CD14-positive monocyte (primary cell): ENCODE measurements around the gene ALDH1B1. TPM values are rescaled to one million over a fixed set of nuclear protein-coding genes. Genes with fewer than 3 reads are reported as not detected.

Experiments
- DNase-seq, 3 donors: peaks; one replicate each; pipeline ENCODE4 v3.0.0-alpha.2; 2011 to 2022
- H2AFZ ChIP-seq: 2 replicates; pipeline ENCODE4 v1.6.0; 2012; ENCODE audit warnings: mild to moderate bottlenecking, low read depth, low read length, inconsistent platforms; ENCODE audit not compliant: insufficient read depth, poor library complexity, severe bottlenecking
- H3K27ac ChIP-seq, 2 donors: 1 replicate in 1 of 2; 2 replicates in 1 of 2; pipeline ENCODE4 v1.5.1; 2012 to 2013; ENCODE audit warnings: low read length in 2 of 2, control low read depth in 1 of 2, inconsistent platforms in 1 of 2, low read depth in 1 of 2, mild to moderate bottlenecking in 1 of 2
- H3K27me3 ChIP-seq, 2 donors: one replicate each; pipeline versions ENCODE4 v1.6.0 to v1.6.1; 2011 to 2013; ENCODE audit warnings: low read length in 2 of 2; ENCODE audit not compliant: control insufficient read depth in 2 of 2, insufficient read depth in 2 of 2
- H3K36me3 ChIP-seq, 2 donors: replicated peaks in 1 of 2; 1 replicate in 1 of 2; 2 replicates in 1 of 2; pipeline versions ENCODE4 v1.5.1 to v1.6.1; 2012 to 2013; ENCODE audit warnings: low read length in 2 of 2, control low read depth in 1 of 2, inconsistent platforms in 1 of 2, mild to moderate bottlenecking in 1 of 2; ENCODE audit not compliant: insufficient read depth in 2 of 2, control insufficient read depth in 1 of 2
- H3K4me1 ChIP-seq, 2 donors: 1 replicate in 1 of 2; 2 replicates in 1 of 2; pipeline versions ENCODE4 v1.5.1 to v1.6.1; 2012 to 2013; ENCODE audit warnings: low read length in 2 of 2, control low read depth in 1 of 2, inconsistent platforms in 1 of 2, mild to moderate bottlenecking in 1 of 2, moderate library complexity in 1 of 2; ENCODE audit not compliant: insufficient read depth in 2 of 2, control insufficient read depth in 1 of 2
- H3K4me2 ChIP-seq: replicated peaks from 2 replicates; pipeline ENCODE3; 2012; ENCODE audit warnings: low read length, moderate library complexity, mild to moderate bottlenecking; ENCODE audit not compliant: poor library complexity, severe bottlenecking; ENCODE audit errors: extremely low read depth
- H3K4me3 ChIP-seq, 3 experiments: fragments of 200-600 bp in 1 of 3; sonication (generic) in 1 of 3; replicated peaks in 1 of 3; 1 replicate in 2 of 3; 2 replicates in 1 of 3; pipeline ENCODE4 v1.5.1; 2011 to 2013; ENCODE audit warnings: low read length in 3 of 3, mild to moderate bottlenecking in 3 of 3, control low read depth in 2 of 3, low read depth in 2 of 3, inconsistent platforms in 1 of 3, moderate library complexity in 1 of 3
- H3K79me2 ChIP-seq: 2 replicates; pipeline ENCODE4 v1.6.0; 2012; ENCODE audit warnings: mild to moderate bottlenecking, control low read depth, inconsistent platforms, low read length, moderate library complexity; ENCODE audit not compliant: insufficient read depth
- H3K9ac ChIP-seq: 2 replicates; pipeline ENCODE4 v1.6.0; 2017; ENCODE audit warnings: low read length, mild to moderate bottlenecking; ENCODE audit not compliant: insufficient read depth, poor library complexity, severe bottlenecking
- H3K9me3 ChIP-seq, 2 donors: replicated peaks in 1 of 2; 1 replicate in 1 of 2; 2 replicates in 1 of 2; pipeline versions ENCODE4 v1.5.1 to v1.6.1; 2012 to 2013; ENCODE audit warnings: low read length in 2 of 2, control low read depth in 1 of 2; ENCODE audit not compliant: control insufficient read depth in 1 of 2, insufficient read depth in 1 of 2
- H4K20me1 ChIP-seq: 2 replicates; pipeline ENCODE4 v1.6.0; 2012; ENCODE audit warnings: mild to moderate bottlenecking, low read length, control low read depth, moderate library complexity; ENCODE audit not compliant: insufficient read depth
- H3K27ac Mint-ChIP-seq, 7 donors: one replicate each; pipeline ENCODE4 v1.8.0; 2020; ENCODE audit warnings: mild to moderate bottlenecking in 7 of 7, mixed read lengths in 7 of 7, moderate library complexity in 6 of 7, inconsistent platforms in 2 of 7
- H3K27me3 Mint-ChIP-seq, 3 donors: one replicate each; pipeline ENCODE4 v1.8.0; 2021 to 2022; ENCODE audit warnings: low read depth in 3 of 3, mild to moderate bottlenecking in 3 of 3, mixed read lengths in 3 of 3, moderate library complexity in 3 of 3, inconsistent platforms in 1 of 3
- H3K36me3 Mint-ChIP-seq, 2 donors: one replicate each; pipeline ENCODE4 v1.8.0; 2020; ENCODE audit warnings: mixed read lengths in 2 of 2, inconsistent platforms in 1 of 2, mild to moderate bottlenecking in 1 of 2
- H3K4me1 Mint-ChIP-seq: one replicate; pipeline ENCODE4 v1.8.0; 2020; ENCODE audit warnings: mild to moderate bottlenecking, mixed read lengths
- H3K4me3 Mint-ChIP-seq, 2 donors: one replicate each; pipeline ENCODE4 v1.8.0; 2020; ENCODE audit warnings: mild to moderate bottlenecking in 2 of 2, mixed read lengths in 2 of 2, moderate library complexity in 1 of 2
- H3K9me3 Mint-ChIP-seq, 7 donors: one replicate each; pipeline ENCODE4 v1.8.0; 2020 to 2022; ENCODE audit warnings: mixed read lengths in 7 of 7, mild to moderate bottlenecking in 6 of 7, moderate library complexity in 6 of 7, inconsistent platforms in 2 of 7
- WGBS: methylation state at CpG from one replicate; pipeline ENCODE4 v1.1.5; 2013; ENCODE audit warnings: missing lambda C conversion rate; ENCODE audit not compliant: insufficient coverage; 5-methylcytosine and 5-hydroxymethylcytosine counted together
- intact Hi-C, 2 donors: fragments of 100-400 bp; cut with micrococcal nuclease; formaldehyde crosslinking; loops; one replicate each; pipeline versions ENCODE4 v1.15.0 to v1.15.1; 2023
- polyA plus RNA-seq, 3 donors: library from polyadenylated mRNA; depleted of rRNA in 1 of 3; unstranded in 2 of 3; stranded (reverse) in 1 of 3; fragments of 300-500 nt in 2 of 3; fragments of >200 nt in 1 of 3; fragmentation: Illumina TruSeq in 2 of 3; gene quantifications; 1 replicate in 2 of 3; 2 replicates in 1 of 3; pipeline ENCODE4 v1.2.3, GENCODE V29; 2012 to 2021
- TF ChIP-seq, protein P1 (sequence below): fragments of 200-600 bp; IDR thresholded peaks from one replicate; pipeline ENCODE4 v1.8.0; 2022; ENCODE audit warnings: antibody characterized with exemption, mild to moderate bottlenecking

ALDH1B1 gene
- polyA plus RNA-seq, 3 donors = 1.00 to 4.5 (median 3.8) TPM

DNA sequence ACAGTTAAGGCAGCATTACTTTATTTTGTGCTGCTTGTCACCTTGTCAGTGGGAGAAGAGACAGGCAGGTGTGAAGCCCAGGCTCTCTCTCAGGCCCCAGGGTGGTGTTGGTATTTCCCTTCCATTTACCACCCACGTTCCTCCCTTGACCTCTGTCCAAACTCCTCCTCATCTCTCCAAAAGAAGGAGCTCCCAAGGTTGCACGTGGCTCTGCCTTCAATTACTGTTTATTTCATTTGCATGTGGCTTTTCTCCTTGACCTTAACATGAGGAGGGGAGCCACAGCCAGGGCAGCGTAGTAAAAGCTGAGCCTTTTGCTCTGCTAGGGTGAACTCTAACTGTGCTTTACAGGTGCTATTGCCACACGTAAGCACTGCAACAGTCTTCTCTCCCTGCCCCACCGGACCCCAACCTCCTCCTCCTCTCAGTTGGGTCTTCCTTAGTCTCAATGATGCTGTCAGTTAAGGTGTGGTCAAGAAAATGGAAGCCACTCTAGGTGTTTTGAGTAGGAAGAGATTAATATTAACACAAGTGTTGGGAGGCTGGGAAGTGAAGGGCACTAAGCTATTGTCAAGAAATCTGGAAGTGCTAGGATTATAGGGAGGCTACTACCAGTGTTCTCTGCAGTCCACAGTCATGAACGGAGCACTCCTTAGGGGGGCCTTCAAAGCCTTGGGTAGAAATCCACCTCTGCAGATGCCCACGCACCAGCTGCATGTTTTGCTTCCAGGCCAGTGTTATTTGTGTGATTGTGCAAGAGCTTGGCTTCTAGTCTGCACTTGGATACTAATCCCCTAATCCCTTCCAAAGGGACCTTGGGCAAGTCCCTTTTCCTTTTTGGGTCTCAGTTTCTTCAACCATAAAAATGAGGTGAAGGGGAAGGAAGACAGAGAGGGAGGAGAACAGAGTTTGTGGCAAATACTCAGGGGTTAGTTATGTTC lies 3.9 kb upstream of the ALDH1B1 start:
- H3K4me3 ChIP-seq = no peak overlapping the region
- no peaks in the 10 kb centered on the region for H3K27me3 ChIP-seq
- H3K4me1 Mint-ChIP-seq = peaks cover 13% of the 10 kb centered on the region
- peaks cover 5 to 15% (median 10%) of the 10 kb centered on the region in 7 donors for H3K9me3 Mint-ChIP-seq
- H3K36me3 ChIP-seq = no peaks in the 10 kb centered on the region
- peaks cover 4 to 14% (median 10%) of the 10 kb centered on the region in 3 donors for H3K27me3 Mint-ChIP-seq
- no peak overlapping the region for H3K27ac ChIP-seq
- WGBS = 76% methylated on average over 3 of the region's 7 CpGs
- no peak overlapping the region for H2AFZ ChIP-seq
- DNase-seq = no peak
- H3K27ac Mint-ChIP-seq = no peak overlapping the region
- TF ChIP-seq, protein P1, sequence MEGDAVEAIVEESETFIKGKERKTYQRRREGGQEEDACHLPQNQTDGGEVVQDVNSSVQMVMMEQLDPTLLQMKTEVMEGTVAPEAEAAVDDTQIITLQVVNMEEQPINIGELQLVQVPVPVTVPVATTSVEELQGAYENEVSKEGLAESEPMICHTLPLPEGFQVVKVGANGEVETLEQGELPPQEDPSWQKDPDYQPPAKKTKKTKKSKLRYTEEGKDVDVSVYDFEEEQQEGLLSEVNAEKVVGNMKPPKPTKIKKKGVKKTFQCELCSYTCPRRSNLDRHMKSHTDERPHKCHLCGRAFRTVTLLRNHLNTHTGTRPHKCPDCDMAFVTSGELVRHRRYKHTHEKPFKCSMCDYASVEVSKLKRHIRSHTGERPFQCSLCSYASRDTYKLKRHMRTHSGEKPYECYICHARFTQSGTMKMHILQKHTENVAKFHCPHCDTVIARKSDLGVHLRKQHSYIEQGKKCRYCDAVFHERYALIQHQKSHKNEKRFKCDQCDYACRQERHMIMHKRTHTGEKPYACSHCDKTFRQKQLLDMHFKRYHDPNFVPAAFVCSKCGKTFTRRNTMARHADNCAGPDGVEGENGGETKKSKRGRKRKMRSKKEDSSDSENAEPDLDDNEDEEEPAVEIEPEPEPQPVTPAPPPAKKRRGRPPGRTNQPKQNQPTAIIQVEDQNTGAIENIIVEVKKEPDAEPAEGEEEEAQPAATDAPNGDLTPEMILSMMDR = no peak
- H3K4me2 ChIP-seq = no peak overlapping the region
- no peak overlapping the region for H3K9ac ChIP-seq
- peaks cover 10 to 15% of the 10 kb centered on the region in 2 donors for H3K4me1 ChIP-seq
- peaks cover 6% of the 10 kb centered on the region for H3K79me2 ChIP-seq
- no peak overlapping the region for H3K4me3 Mint-ChIP-seq
- H4K20me1 ChIP-seq = no peaks in the 10 kb centered on the region
- intact Hi-C loops = no loop called here
- H3K9me3 ChIP-seq = peaks cover 0 to 7% of the 10 kb centered on the region in 2 donors
- no peaks in the 10 kb centered on the region for H3K36me3 Mint-ChIP-seq

DNA sequence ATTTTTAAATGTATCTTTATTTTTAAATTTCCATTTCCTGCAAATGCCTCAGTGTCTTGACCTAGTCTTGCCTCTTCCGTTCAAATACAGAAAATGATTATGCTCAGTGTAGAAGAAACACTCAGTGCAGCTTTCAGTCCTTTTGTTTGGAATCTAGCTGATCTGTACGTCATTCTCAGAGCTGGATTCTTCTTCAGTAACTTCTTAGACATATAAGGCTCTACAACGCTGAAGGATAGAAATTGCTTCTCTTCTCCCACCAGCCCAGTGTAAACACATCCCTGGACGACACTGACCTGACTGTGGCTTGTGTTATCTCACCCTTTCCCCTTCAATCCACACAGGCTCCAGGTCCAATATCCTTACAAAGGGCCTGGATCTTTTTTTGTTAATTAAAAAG lies 3.2 kb upstream of the ALDH1B1 start:
- Mint-ChIP-seq H3K27me3 (peaks cover 2 to 13% (median 10%) of the 10 kb centered on the region in 3 donors), H3K4me3 (no peak overlapping the region), H3K4me1 (peaks cover 18% of the 10 kb centered on the region), H3K27ac (no peak overlapping the region), H3K36me3 (no peaks in the 10 kb centered on the region), H3K9me3 (peaks cover 5 to 15% (median 10%) of the 10 kb centered on the region in 7 donors)
- intact Hi-C loops = no loop called here
- no peak for DNase-seq
- Histone ChIP-seq H4K20me1 (no peaks in the 10 kb centered on the region), H3K27me3 (no peaks in the 10 kb centered on the region), H3K9me3 (peaks cover 0 to 7% of the 10 kb centered on the region in 2 donors), H3K27ac (no peak overlapping the region), H3K9ac (no peak overlapping the region), H2AFZ (no peak overlapping the region), H3K4me1 (peaks cover 10 to 15% of the 10 kb centered on the region in 2 donors), H3K4me3 (no peak overlapping the region), H3K36me3 (no peaks in the 10 kb centered on the region), H3K4me2 (no peak overlapping the region), H3K79me2 (peaks cover 6% of the 10 kb centered on the region)
- TF ChIP-seq, protein P1 = no peak
- WGBS = no CpG with 5 or more reads among the region's 4 CpGs
